Measurements from ENCODE around the gene COG1. TPM values are rescaled to one million over a fixed set of nuclear protein-coding genes. Genes with fewer than 3 reads are reported as not detected.

The COG1 gene
- total RNA-seq, 2 donors from 2014 or later, result 34.8 to 42.5 TPM

DNA sequence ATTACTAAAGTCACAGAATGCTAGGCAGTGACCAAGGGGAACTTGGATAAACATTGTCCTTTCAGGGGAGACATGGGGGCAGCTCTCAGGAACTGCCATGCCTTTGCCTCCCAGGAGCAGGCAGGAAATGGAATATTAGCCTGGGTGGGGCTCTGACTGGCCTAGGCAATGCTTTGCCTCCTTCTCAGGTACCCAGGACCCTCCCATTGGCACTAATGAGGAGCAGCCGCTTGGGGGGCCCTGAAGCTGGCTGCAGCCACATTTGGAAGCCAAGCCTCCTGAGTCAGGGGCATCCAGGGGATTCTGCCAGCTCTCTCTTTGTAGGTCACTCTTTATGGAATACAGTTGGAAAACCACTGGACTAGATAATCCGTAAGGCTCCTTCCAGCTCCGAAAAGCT, 63.4 kb downstream of the COG1 start:
- H3K9me3 ChIP-seq, result no peaks in the 10 kb centered on the region
- 97 to 100% methylated on average over 2 to 3 of the region's 3 CpGs for WGBS, 2 donors
- H3K4me1 ChIP-seq, result peaks cover 6% of the 10 kb centered on the region
- H3K4me3 ChIP-seq, result no peak overlapping the region
- DNase-seq (no peak), ATAC-seq (no peak)
- intact Hi-C loops (cut with DNase I), result loop anchor here (10.0 kb wide), 2 partner anchors 59 to 521 kb away; partner anchors contain the start of gene CDC42EP4
- TF ChIP-seq, protein P1, sequence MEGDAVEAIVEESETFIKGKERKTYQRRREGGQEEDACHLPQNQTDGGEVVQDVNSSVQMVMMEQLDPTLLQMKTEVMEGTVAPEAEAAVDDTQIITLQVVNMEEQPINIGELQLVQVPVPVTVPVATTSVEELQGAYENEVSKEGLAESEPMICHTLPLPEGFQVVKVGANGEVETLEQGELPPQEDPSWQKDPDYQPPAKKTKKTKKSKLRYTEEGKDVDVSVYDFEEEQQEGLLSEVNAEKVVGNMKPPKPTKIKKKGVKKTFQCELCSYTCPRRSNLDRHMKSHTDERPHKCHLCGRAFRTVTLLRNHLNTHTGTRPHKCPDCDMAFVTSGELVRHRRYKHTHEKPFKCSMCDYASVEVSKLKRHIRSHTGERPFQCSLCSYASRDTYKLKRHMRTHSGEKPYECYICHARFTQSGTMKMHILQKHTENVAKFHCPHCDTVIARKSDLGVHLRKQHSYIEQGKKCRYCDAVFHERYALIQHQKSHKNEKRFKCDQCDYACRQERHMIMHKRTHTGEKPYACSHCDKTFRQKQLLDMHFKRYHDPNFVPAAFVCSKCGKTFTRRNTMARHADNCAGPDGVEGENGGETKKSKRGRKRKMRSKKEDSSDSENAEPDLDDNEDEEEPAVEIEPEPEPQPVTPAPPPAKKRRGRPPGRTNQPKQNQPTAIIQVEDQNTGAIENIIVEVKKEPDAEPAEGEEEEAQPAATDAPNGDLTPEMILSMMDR (IDR thresholded peaks at IDR 0.05), result no peak
- TF ChIP-seq POLR2A (IDR thresholded peaks at IDR 0.05), result no peak
- H3K36me3 ChIP-seq (replicated peaks in 1 of 2; ENCODE audit: insufficient read depth in 1 of 2, low read depth in 2 of 2), result no peaks in the 10 kb centered on the region
- no peaks in the 10 kb centered on the region for H3K27me3 ChIP-seq
- no peak overlapping the region for H3K27ac ChIP-seq

- TF ChIP-seq POLR2A (IDR thresholded peaks at IDR 0.05), result no peak
- TF ChIP-seq, protein P1 (IDR thresholded peaks at IDR 0.05), result no peak
- Histone ChIP-seq H3K4me1 (peaks cover 19% of the 10 kb centered on the region), H3K27me3 (no peaks in the 10 kb centered on the region), H3K27ac (no peak overlapping the region), H3K9me3 (no peaks in the 10 kb centered on the region), H3K36me3 (replicated peaks in 1 of 2; ENCODE audit: insufficient read depth in 1 of 2, low read depth in 2 of 2) (no peaks in the 10 kb centered on the region), H3K4me3 (no peak overlapping the region)
- no peak for ATAC-seq
- DNase-seq, result no peak
- intact Hi-C loops (cut with DNase I), result loop anchor here (10.0 kb wide), 2 partner anchors 57 to 523 kb away; partner anchors contain the start of gene CDC42EP4
- 83 to 84% methylated on average over 5 to 6 of the region's 6 CpGs for WGBS, 2 donors
These were observed 64.7 kb downstream of the COG1 start for GRCh38 chr17:73257516-73257915.

Other genes with a start within 250 kb of the COG1 start
- 10 to 100 TPM; 27.8 to 39.6 TPM for gene SLC39A11, start 100.4 kb upstream of the COG1 start, total RNA-seq
- gene SSTR2, start 28.0 kb upstream of the COG1 start, total RNA-seq, result 1 to 10 TPM in 1 of 2 donors, under 1 TPM in 1; 0.66 to 1.0 TPM
- gene CPSF4L, start 68.8 kb downstream of the COG1 start, total RNA-seq, result not detected
- 10 to 100 TPM; 47.0 to 60.6 TPM for gene CDC42EP4, start 118.9 kb downstream of the COG1 start, total RNA-seq

All from body of pancreas (tissue), 4 donors.